HFFc6 (cell line): ENCODE measurements around the gene ENTPD6. TPM values are rescaled to one million over a fixed set of nuclear protein-coding genes. Genes with fewer than 3 reads are reported as not detected.
A peak's percentile ranks its signal among the peaks of the same experiment; 100 is the strongest.

Experiments used
- DNase-seq: peaks from one replicate; pipeline ENCODE4 v3.0.0-alpha.2; 2018
- H3K27ac Mint-ChIP-seq: 2 replicates; pipeline ENCODE4 v1.8.0; 2020; ENCODE audit warnings: mild to moderate bottlenecking, mixed read lengths
- H3K27me3 Mint-ChIP-seq: 2 replicates; pipeline ENCODE4 v1.8.0; 2021; ENCODE audit warnings: mild to moderate bottlenecking, moderate library complexity, mixed read lengths; ENCODE audit not compliant: insufficient read depth
- H3K36me3 Mint-ChIP-seq: 2 replicates; pipeline ENCODE4 v1.8.0; 2021; ENCODE audit warnings: low read depth, mixed read lengths
- H3K4me1 Mint-ChIP-seq: 2 replicates; pipeline ENCODE4 v1.8.0; 2020; ENCODE audit warnings: low read depth, mixed read lengths
- H3K4me3 Mint-ChIP-seq: 2 replicates; pipeline ENCODE4 v1.8.0; 2020; ENCODE audit warnings: mild to moderate bottlenecking, moderate library complexity, mixed read lengths
- H3K9me3 Mint-ChIP-seq: 2 replicates; pipeline ENCODE4 v1.8.0; 2020; ENCODE audit warnings: mild to moderate bottlenecking, mixed read lengths
- CTCF ChIP-seq: fragments of 200-600 bp; sonication (generic); IDR thresholded peaks from 2 replicates; pipeline ENCODE4 v1.5.0; 2021; ENCODE audit warnings: antibody characterized with exemption, mild to moderate bottlenecking
- total RNA-seq, 6 experiments: library from RNA; stranded (reverse); fragmentation: NEBNext Ultra II Directional; extraction: Animal tissue kit (Norgen Biotek cat#: 25700); gene quantifications; 2 replicates in 1 of 6; 3 replicates in 5 of 6; pipeline ENCODE4 v1.2.3, GENCODE V29; 2021

The ENTPD6 gene
- total RNA-seq, 6 experiments from 2014 or later, result 46.2 to 53.2 (median 51.6) TPM

- peak overlapping the region; percentile 42; the same call in 1 of the 2 replicates for H3K4me3 Mint-ChIP-seq
- peaks cover 34% of the 10 kb centered on the region for H3K4me1 Mint-ChIP-seq
- DNase-seq, result peak; percentile 94
- no peaks in the 10 kb centered on the region for H3K9me3 Mint-ChIP-seq
- no peaks in the 10 kb centered on the region for H3K27me3 Mint-ChIP-seq
- TF ChIP-seq CTCF, result peak; percentile 57; the same call in 1 of the 2 replicates
- peaks cover 15% of the 10 kb centered on the region for H3K36me3 Mint-ChIP-seq
- peak overlapping the region; percentile 94 for H3K27ac Mint-ChIP-seq
Observed at GRCh38 chr20:25223179-25223661, 27.7 kb downstream of the ENTPD6 start.

- H3K9me3 Mint-ChIP-seq, result no peaks in the 10 kb centered on the region
- H3K36me3 Mint-ChIP-seq, result peaks cover 15% of the 10 kb centered on the region
- no peak for DNase-seq
- TF ChIP-seq CTCF, result no peak
- H3K27ac Mint-ChIP-seq, result peak overlapping the region; percentile 94
- peaks cover 34% of the 10 kb centered on the region for H3K4me1 Mint-ChIP-seq
- H3K27me3 Mint-ChIP-seq, result no peaks in the 10 kb centered on the region
- no peak overlapping the region for H3K4me3 Mint-ChIP-seq
Observed at GRCh38 chr20:25223765-25224720, 28.5 kb downstream of the ENTPD6 start.

- no peaks in the 10 kb centered on the region for H3K27me3 Mint-ChIP-seq
- H3K9me3 Mint-ChIP-seq, result no peaks in the 10 kb centered on the region
- DNase-seq, result no peak
- TF ChIP-seq CTCF, result no peak
- H3K4me3 Mint-ChIP-seq, result no peak overlapping the region
- no peak overlapping the region for H3K27ac Mint-ChIP-seq
- H3K4me1 Mint-ChIP-seq, result peaks cover 34% of the 10 kb centered on the region
- peaks cover 15% of the 10 kb centered on the region for H3K36me3 Mint-ChIP-seq
Observed at GRCh38 chr20:25224941-25225340, 29.4 kb downstream of the ENTPD6 start.

GRCh38 chr20:25225642-25226432 is 30.3 kb downstream of the ENTPD6 start:
- H3K36me3 Mint-ChIP-seq, result peaks cover 15% of the 10 kb centered on the region
- DNase-seq, result no peak
- no peak overlapping the region for H3K4me3 Mint-ChIP-seq
- no peak overlapping the region for H3K27ac Mint-ChIP-seq
- no peaks in the 10 kb centered on the region for H3K27me3 Mint-ChIP-seq
- TF ChIP-seq CTCF, result no peak
- no peaks in the 10 kb centered on the region for H3K9me3 Mint-ChIP-seq
- H3K4me1 Mint-ChIP-seq, result peaks cover 34% of the 10 kb centered on the region

GRCh38 chr20:25226433-25227316 is 31.2 kb downstream of the ENTPD6 start:
- Mint-ChIP-seq H3K4me3 (no peak overlapping the region), H3K36me3 (peaks cover 15% of the 10 kb centered on the region), H3K4me1 (peaks cover 34% of the 10 kb centered on the region), H3K27me3 (no peaks in the 10 kb centered on the region), H3K9me3 (no peaks in the 10 kb centered on the region), H3K27ac (peak overlapping the region; percentile 82; the same call in 1 of the 2 replicates)
- DNase-seq, result no peak
- no peak for TF ChIP-seq CTCF
